NT2/D1 (cell line): ENCODE measurements around the gene ABHD5.

Experiments
- DNase-seq: peaks from one replicate; pipeline ENCODE4 v3.0.0-alpha.2; 2011; ENCODE audit warnings: low read depth, low spot score
- H3K27me3 ChIP-seq: 2 replicates; pipeline ENCODE4 v1.6.0; 2011; ENCODE audit warnings: mild to moderate bottlenecking; ENCODE audit not compliant: insufficient read length, insufficient read depth
- H3K36me3 ChIP-seq: 2 replicates; pipeline ENCODE4 v1.6.1; 2011; ENCODE audit warnings: mild to moderate bottlenecking, low read length, mixed read lengths; ENCODE audit not compliant: insufficient read depth, insufficient read length
- H3K4me1 ChIP-seq: 2 replicates; pipeline ENCODE4 v1.5.1; 2011; ENCODE audit not compliant: insufficient read depth, insufficient read length
- H3K4me3 ChIP-seq: 2 replicates; pipeline ENCODE4 v1.5.1; 2011; ENCODE audit warnings: low read depth; ENCODE audit not compliant: insufficient read length
- H3K9ac ChIP-seq: 2 replicates; pipeline ENCODE4 v1.6.0; 2011; ENCODE audit warnings: low read depth; ENCODE audit not compliant: insufficient read length
- H3K9me3 ChIP-seq: 2 replicates; pipeline ENCODE4 v1.5.1; 2011; ENCODE audit warnings: mild to moderate bottlenecking, low read length; ENCODE audit not compliant: insufficient read depth
- SUZ12 ChIP-seq: IDR thresholded peaks from 2 replicates; pipeline ENCODE4 v1.6.1; 2011; ENCODE audit not compliant: insufficient read length, insufficient read depth; ENCODE audit errors: extremely low read depth
- YY1 ChIP-seq: IDR thresholded peaks from 2 replicates; pipeline ENCODE4 v1.6.1; 2011; ENCODE audit not compliant: insufficient read length, insufficient read depth
- ZNF274 ChIP-seq: IDR thresholded peaks from 2 replicates; pipeline ENCODE4 v1.6.1; 2011; ENCODE audit warnings: mild to moderate bottlenecking, low read depth, low read length

The ABHD5 gene

DNA sequence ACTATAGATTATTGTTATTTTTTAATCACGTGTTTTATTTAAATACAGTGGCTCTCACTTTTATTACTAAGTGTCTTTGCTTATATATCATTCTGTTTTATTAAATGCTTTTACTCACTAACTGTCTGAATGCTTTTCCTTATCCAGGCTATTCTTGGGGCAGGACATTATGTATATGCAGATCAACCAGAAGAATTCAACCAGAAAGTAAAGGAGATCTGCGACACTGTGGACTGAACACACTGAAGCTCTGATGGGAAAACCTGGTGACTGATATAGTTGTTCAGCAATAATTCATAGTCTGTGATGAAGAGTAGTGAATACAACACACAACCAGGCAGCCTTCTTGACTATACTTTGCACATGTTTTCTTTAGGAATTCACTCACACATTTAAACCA, 27.6 kb downstream of the ABHD5 start:
- Histone ChIP-seq H3K9me3 (no peaks in the 10 kb centered on the region), H3K27me3 (no peaks in the 10 kb centered on the region), H3K36me3 (peaks cover 13% of the 10 kb centered on the region), H3K4me3 (no peak overlapping the region), H3K4me1 (no peaks in the 10 kb centered on the region), H3K9ac (no peak overlapping the region)
- DNase-seq = no peak
- TF ChIP-seq SUZ12 = no peak
- TF ChIP-seq YY1 = no peak
- no peak for TF ChIP-seq ZNF274

DNA sequence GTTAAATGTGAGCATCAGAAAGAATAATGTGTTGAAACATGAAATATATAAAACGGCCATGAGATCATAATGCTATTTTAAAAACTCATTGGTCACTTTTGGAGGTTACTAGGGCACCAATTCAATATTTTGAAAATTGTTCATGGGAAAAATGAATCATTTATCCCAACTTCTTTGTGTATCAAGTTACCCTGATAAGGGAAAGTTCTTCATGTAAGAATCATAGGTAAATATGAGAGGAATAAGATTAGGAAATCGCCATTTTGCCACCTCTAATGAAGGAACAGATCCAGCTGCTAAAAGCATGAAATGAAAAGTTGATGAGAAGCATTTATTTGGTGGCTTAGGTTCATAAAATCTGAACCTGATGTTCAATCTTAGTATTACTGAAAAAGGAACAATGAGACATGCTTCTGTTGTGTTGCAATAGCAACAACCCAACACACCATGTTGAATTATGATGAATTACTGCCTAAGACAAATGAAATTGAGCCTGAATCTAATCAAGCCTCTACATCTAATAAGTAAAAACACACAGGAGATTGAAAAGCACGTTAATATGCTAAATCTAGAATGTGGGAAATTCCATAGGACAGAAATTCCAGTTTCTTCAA, 32.5 kb downstream of the ABHD5 start:
- Histone ChIP-seq H3K4me1 (no peaks in the 10 kb centered on the region), H3K36me3 (no peaks in the 10 kb centered on the region), H3K9me3 (no peaks in the 10 kb centered on the region), H3K4me3 (no peak overlapping the region), H3K27me3 (no peaks in the 10 kb centered on the region), H3K9ac (no peak overlapping the region)
- DNase-seq = no peak
- TF ChIP-seq SUZ12 (no peak), ZNF274 (no peak), YY1 (no peak)

DNA sequence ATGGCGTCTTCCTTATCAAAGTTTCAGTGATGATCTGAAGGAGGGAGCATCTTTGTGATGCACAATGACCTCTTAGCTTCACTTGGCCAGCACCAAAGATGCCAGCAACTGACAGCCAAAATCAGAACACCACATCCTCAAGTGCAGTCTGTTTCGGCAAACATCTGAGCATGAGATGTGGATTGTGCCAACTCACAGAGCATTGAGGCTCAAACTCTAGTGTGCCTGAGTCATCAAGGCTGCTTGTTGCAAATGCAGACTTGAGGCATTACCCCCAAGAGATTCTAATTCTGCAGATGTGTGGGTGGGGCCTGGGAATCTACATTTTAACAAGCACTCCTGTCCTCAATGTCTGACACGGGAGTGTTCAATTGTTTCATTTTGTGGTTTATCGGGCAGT, 35.8 kb downstream of the ABHD5 start:
- DNase-seq = no peak
- no peak for TF ChIP-seq YY1
- no peak for TF ChIP-seq SUZ12
- TF ChIP-seq ZNF274 = no peak
- no peaks in the 10 kb centered on the region for H3K9me3 ChIP-seq
- no peaks in the 10 kb centered on the region for H3K27me3 ChIP-seq
- H3K4me1 ChIP-seq = no peaks in the 10 kb centered on the region
- H3K9ac ChIP-seq = no peak overlapping the region
- no peak overlapping the region for H3K4me3 ChIP-seq
- no peaks in the 10 kb centered on the region for H3K36me3 ChIP-seq

DNA sequence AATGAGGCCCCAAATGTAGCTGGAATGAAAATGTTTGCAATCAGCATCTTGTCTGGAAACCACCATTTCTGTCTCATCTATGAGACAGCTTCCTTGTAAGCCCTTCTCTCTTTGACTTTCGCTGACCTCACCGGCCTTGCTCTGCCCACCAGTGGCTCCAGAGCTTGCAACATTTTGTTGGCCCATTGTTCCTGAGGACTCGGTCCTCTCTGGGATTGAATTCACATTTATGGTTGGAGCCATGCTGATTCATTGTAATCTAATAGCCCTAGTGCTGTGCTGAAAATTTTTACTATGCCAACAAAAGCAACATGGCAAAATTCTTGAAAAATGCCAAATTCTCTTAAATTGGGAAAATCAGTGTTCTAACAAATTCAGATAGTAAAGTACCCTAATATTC, 37.2 kb downstream of the ABHD5 start:
- TF ChIP-seq ZNF274 = no peak
- TF ChIP-seq YY1 = no peak
- no peak for TF ChIP-seq SUZ12
- no peaks in the 10 kb centered on the region for H3K27me3 ChIP-seq
- H3K4me3 ChIP-seq = no peak overlapping the region
- no peaks in the 10 kb centered on the region for H3K36me3 ChIP-seq
- no peak for DNase-seq
- no peaks in the 10 kb centered on the region for H3K4me1 ChIP-seq
- no peaks in the 10 kb centered on the region for H3K9me3 ChIP-seq
- H3K9ac ChIP-seq = no peak overlapping the region

DNA sequence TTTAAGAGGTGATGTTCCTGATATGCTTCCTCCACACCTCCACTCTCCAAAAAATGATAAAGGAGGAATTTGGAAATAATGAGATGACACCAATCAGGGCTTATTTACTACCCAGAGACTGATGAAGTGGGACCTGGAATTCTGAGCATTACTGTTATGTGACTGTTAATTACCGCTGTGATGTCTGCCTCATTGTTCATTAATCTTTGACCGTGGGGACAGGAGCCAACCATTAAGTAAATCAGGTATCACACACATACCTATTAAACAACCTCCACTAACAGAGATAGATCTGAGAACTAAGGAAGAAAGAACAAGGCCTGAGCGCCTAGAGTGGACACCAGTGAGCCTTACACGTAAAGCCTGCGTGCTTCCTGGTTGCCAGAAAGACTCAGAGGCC, 37.7 kb downstream of the ABHD5 start:
- no peaks in the 10 kb centered on the region for H3K27me3 ChIP-seq
- DNase-seq = no peak
- H3K9me3 ChIP-seq = no peaks in the 10 kb centered on the region
- H3K36me3 ChIP-seq = no peaks in the 10 kb centered on the region
- H3K9ac ChIP-seq = no peak overlapping the region
- no peaks in the 10 kb centered on the region for H3K4me1 ChIP-seq
- TF ChIP-seq SUZ12 (no peak), ZNF274 (no peak), YY1 (no peak)
- H3K4me3 ChIP-seq = no peak overlapping the region

DNA sequence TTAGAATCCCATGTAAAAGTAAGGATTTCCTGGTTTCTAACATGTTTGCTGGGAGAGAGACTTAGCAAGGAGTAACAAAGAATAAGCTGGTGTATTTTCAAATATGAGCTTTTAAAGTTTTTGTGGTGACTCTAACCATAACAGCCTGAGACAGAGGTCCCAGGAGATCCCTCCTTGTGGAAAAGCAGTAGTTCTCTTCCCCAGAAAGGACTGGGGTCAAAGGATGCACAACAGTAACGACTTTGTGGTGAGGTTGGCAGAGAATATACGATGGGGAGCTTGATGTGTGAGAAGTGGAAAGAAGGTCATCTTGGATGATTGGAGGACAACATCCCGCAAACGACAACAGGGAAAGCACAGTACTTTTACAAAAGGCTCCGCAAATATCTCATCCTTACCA, 38.2 kb downstream of the ABHD5 start:
- H3K9me3 ChIP-seq = no peaks in the 10 kb centered on the region
- no peak for DNase-seq
- no peaks in the 10 kb centered on the region for H3K4me1 ChIP-seq
- no peak overlapping the region for H3K4me3 ChIP-seq
- peaks cover under 1% of the 10 kb centered on the region for H3K36me3 ChIP-seq
- no peak overlapping the region for H3K9ac ChIP-seq
- no peaks in the 10 kb centered on the region for H3K27me3 ChIP-seq
- no peak for TF ChIP-seq SUZ12
- no peak for TF ChIP-seq YY1

DNA sequence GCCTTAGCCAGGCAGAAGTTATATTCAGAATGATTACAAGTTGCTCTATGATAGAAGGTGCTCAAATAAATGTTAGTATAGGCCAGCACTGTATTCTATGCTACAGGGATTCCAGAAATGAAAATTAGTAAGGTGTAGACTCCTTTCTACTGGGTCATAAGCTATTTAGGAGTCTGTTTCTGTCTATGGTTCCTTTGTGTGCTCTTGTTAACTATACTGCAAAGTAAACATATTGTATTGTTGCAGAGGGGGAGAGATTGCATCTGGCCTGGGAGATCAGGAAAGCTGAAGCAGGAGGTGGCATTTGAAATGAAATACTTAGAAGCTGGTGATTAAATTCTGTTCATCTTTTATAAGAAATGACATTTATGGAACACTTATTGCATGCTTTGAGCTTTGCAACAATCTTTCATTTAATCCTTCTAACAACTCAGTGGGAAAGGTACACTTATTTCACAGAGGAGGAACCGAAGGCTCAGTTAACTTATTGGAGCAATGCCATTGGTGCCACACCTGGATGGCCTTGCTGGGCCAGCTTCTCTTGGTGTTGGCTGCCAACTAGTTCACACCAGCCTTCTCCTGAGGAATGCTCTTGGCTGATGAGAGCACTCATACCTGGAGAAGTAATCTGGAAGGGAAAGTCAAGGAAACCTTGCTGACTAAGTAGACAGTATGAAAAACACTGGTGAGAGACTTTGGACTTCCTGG, 39.1 kb downstream of the ABHD5 start:
- Histone ChIP-seq H3K4me3 (no peak overlapping the region), H3K4me1 (no peaks in the 10 kb centered on the region), H3K9me3 (no peaks in the 10 kb centered on the region), H3K27me3 (no peaks in the 10 kb centered on the region), H3K9ac (no peak overlapping the region), H3K36me3 (peaks cover 3% of the 10 kb centered on the region)
- DNase-seq = no peak
- no peak for TF ChIP-seq ZNF274
- TF ChIP-seq SUZ12 = no peak
- no peak for TF ChIP-seq YY1

DNA sequence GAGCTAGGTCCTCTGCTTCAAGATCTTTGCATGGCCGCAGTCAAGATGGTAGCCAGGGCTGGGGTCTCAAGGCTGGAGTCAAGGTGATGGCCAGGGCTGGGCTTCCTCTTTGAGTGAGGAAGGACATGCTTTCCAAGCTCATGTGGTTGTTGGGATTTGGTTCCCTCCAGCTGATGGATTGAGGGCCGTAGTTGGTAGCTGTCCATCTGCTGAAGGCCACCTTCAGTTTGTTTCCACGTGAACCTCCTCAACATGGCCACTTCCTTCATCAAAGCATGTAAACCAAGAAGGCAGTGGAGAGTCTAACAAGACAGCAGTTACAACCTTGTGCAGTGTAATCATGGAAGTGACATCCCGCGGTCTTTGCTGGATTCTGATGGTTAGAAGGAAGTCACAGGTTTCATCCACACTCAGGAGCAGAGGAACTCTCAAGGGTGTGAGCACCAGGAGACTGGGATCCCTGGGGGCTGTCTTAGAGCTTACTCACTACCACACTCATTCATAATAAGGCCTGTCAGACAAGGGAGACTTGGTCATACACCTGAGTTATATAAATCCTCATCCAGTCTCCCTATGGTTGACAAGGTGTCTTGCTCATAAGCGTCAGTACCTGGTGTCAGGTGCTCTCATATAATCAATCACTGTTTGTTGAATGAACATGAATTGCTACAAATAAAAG, 42.1 kb downstream of the ABHD5 start:
- Histone ChIP-seq H3K27me3 (no peaks in the 10 kb centered on the region), H3K4me1 (no peaks in the 10 kb centered on the region), H3K9ac (no peak overlapping the region), H3K36me3 (peaks cover 3% of the 10 kb centered on the region), H3K4me3 (no peak overlapping the region), H3K9me3 (no peaks in the 10 kb centered on the region)
- TF ChIP-seq ZNF274 (no peak), SUZ12 (no peak), YY1 (no peak)
- no peak for DNase-seq
